Neuronal stem cell (in vitro differentiated cells): Measurements from ENCODE around the gene EIF3L.
A peak's percentile ranks its signal among the peaks of the same experiment; 100 is the strongest.

ENCODE experiments used
- DNase-seq: peaks from one replicate; pipeline ENCODE4 v3.0.0-alpha.2; 2013; ENCODE audit warnings: low spot score
- H2AFZ ChIP-seq: one replicate; pipeline ENCODE4 v1.6.1; 2013; ENCODE audit warnings: mild to moderate bottlenecking, low read length, inconsistent platforms
- H2AK5ac ChIP-seq: 2 replicates; pipeline ENCODE4 v1.6.1; 2013; ENCODE audit warnings: low read depth, mild to moderate bottlenecking, inconsistent platforms, low read length, moderate library complexity, mixed read lengths
- H2BK120ac ChIP-seq: 2 replicates; pipeline ENCODE4 v1.6.1; 2013; ENCODE audit warnings: low read depth, mild to moderate bottlenecking, inconsistent platforms, low read length, moderate library complexity, mixed read lengths
- H2BK12ac ChIP-seq: one replicate; pipeline ENCODE4 v1.6.1; 2013; ENCODE audit warnings: low read length, inconsistent platforms
- H2BK15ac ChIP-seq: 2 replicates; pipeline ENCODE4 v1.6.1; 2013; ENCODE audit warnings: mild to moderate bottlenecking, low read length, inconsistent platforms, mixed read lengths
- H2BK5ac ChIP-seq: one replicate; pipeline ENCODE4 v1.6.1; 2013; ENCODE audit warnings: inconsistent platforms, mild to moderate bottlenecking, low read length, moderate library complexity
- H3K14ac ChIP-seq: one replicate; pipeline ENCODE4 v1.6.1; 2013; ENCODE audit warnings: low read length, inconsistent platforms
- H3K18ac ChIP-seq: 2 replicates; pipeline ENCODE4 v1.6.1; 2013; ENCODE audit warnings: low read length, inconsistent platforms
- H3K23ac ChIP-seq: 2 replicates; pipeline ENCODE4 v1.6.1; 2013; ENCODE audit warnings: low read depth, mild to moderate bottlenecking, mixed read lengths, low read length, inconsistent platforms; ENCODE audit not compliant: poor library complexity
- H3K27ac ChIP-seq: replicated peaks from 3 replicates; pipeline ENCODE4 v1.5.1; 2013; ENCODE audit warnings: low read length, inconsistent platforms
- H3K27me3 ChIP-seq, 3 experiments: 2 replicates each; pipeline ENCODE4 v1.6.1; 2013; ENCODE audit warnings: low read length in 3 of 3, mild to moderate bottlenecking in 2 of 3, inconsistent platforms in 1 of 3, low read depth in 1 of 3, mixed read lengths in 1 of 3, moderate library complexity in 1 of 3; ENCODE audit not compliant: control insufficient read depth in 3 of 3, insufficient read depth in 3 of 3
- H3K36me3 ChIP-seq, 2 donors: replicated peaks in 1 of 2; 2 replicates each; pipeline ENCODE4 v1.6.1; 2013; ENCODE audit warnings: low read length in 2 of 2; ENCODE audit not compliant: control insufficient read depth in 2 of 2, insufficient read depth in 2 of 2
- H3K4ac ChIP-seq: 2 replicates; pipeline ENCODE4 v1.6.1; 2013; ENCODE audit warnings: inconsistent platforms, mild to moderate bottlenecking, low read length, moderate library complexity
- H3K4me1 ChIP-seq, 2 donors: 1 replicate in 1 of 2; 2 replicates in 1 of 2; pipeline ENCODE4 v1.6.1; 2013; ENCODE audit warnings: low read length in 2 of 2, low read depth in 1 of 2; ENCODE audit not compliant: control insufficient read depth in 2 of 2, insufficient read depth in 1 of 2
- H3K4me2 ChIP-seq: one replicate; pipeline ENCODE4 v1.6.1; 2013; ENCODE audit warnings: mild to moderate bottlenecking, low read length, inconsistent platforms; ENCODE audit not compliant: insufficient read depth, poor library complexity, severe bottlenecking
- H3K4me3 ChIP-seq, 2 donors: 2 replicates each; pipeline ENCODE4 v1.5.1; 2013; ENCODE audit warnings: low read length in 2 of 2, mild to moderate bottlenecking in 2 of 2, inconsistent platforms in 1 of 2, moderate library complexity in 1 of 2
- H3K79me1 ChIP-seq: one replicate; pipeline ENCODE4 v1.6.1; 2013; ENCODE audit warnings: low read depth, mild to moderate bottlenecking, inconsistent platforms, low read length, moderate library complexity
- H3K9ac ChIP-seq: one replicate; pipeline ENCODE4 v1.6.1; 2013; ENCODE audit warnings: mild to moderate bottlenecking, low read depth, low read length, inconsistent platforms; ENCODE audit not compliant: poor library complexity
- H3K9me3 ChIP-seq, 2 donors: replicated peaks in 1 of 2; 2 replicates each; pipeline versions ENCODE3 to v1.6.1; 2013; ENCODE audit warnings: low read length in 2 of 2, mild to moderate bottlenecking in 2 of 2, inconsistent platforms in 1 of 2, low read depth in 1 of 2, mixed read lengths in 1 of 2, moderate library complexity in 1 of 2; ENCODE audit not compliant: control insufficient read depth in 2 of 2, insufficient read depth in 1 of 2
- H4K8ac ChIP-seq: one replicate; pipeline ENCODE4 v1.6.1; 2013; ENCODE audit warnings: low read depth, mild to moderate bottlenecking, inconsistent platforms, low read length, moderate library complexity
- H4K91ac ChIP-seq: one replicate; pipeline ENCODE4 v1.6.1; 2013; ENCODE audit warnings: low read length, low read depth, mild to moderate bottlenecking, inconsistent platforms; ENCODE audit not compliant: poor library complexity
- WGBS, 2 donors: extraction: QIAGEN DNeasy Blood & Tissue Kit; methylation state at CpG; one replicate each; pipeline ENCODE4 v1.1.7; 2013; ENCODE audit warnings: missing lambda C conversion rate in 2 of 2, mixed read lengths in 1 of 2; ENCODE audit not compliant: insufficient read length in 2 of 2, insufficient replicate concordance in 1 of 2; ENCODE audit errors: extremely low coverage in 2 of 2; 5-methylcytosine and 5-hydroxymethylcytosine counted together

Gene EIF3L

DNA sequence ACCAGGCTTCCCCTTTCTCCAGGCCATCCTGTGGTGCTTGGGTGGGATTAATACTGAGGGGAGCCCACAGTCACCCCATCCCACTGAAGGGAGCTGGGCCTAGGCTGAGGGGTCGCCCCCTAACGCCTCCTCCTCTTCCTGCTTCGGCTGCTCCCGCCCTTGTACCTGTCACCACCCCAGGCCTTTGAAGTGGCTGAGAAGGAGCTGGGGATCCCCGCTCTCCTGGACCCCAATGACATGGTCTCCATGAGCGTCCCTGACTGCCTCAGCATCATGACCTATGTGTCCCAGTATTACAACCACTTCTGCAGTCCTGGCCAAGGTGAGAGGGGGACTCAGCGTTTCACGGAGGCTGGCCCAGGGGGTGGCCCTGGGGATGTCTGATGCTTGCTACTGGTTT lies 63.0 kb downstream of the EIF3L start:
- peaks cover 10 to 46% of the 10 kb centered on the region in 2 donors for H3K36me3 ChIP-seq
- WGBS, 2 donors = no CpG with 5 or more reads among the region's 8 CpGs

DNA sequence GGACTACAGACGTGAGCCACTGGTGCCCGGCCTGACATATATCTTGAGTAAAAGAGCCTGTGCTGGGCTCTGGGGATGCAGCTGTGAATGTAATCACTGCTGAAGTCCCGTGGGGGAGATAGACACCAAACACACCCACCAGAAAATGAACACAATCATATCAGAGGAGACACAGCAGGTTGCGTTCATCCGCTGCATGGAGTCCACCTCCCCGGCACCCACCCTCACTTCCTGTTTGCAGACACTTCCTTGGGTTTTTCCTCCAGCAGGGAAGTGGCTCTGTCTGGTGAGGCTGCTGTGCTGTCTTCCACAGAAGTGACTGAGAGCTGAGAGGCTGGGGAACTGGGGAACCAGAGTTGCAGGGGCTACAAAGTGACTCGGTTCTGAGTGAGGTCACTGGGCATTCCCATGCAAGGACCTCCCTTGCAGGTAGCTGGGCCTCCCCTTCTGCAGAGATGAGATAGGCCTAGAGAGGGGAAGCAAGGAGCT lies 64.1 kb downstream of the EIF3L start:
- DNase-seq = no peak
- no peak overlapping the region for H3K18ac ChIP-seq
- H2BK5ac ChIP-seq = no peak overlapping the region
- H2BK12ac ChIP-seq = no peak overlapping the region
- H3K9me3 ChIP-seq = no peaks in the 10 kb centered on the region
- no peak overlapping the region for H3K14ac ChIP-seq
- H3K23ac ChIP-seq = no peak overlapping the region
- H3K4ac ChIP-seq = no peak overlapping the region
- peaks cover 18 to 57% of the 10 kb centered on the region in 2 donors for H3K36me3 ChIP-seq
- H4K8ac ChIP-seq = no peak overlapping the region
- H3K27ac ChIP-seq = no peak overlapping the region
- H2BK15ac ChIP-seq = no peak overlapping the region
- no peaks in the 10 kb centered on the region for H3K27me3 ChIP-seq
- no peaks in the 10 kb centered on the region for H3K79me1 ChIP-seq
- H3K9ac ChIP-seq = no peak overlapping the region
- H2BK120ac ChIP-seq = no peak overlapping the region
- no CpG with 5 or more reads among the region's 7 CpGs for WGBS, 2 donors
- no peak overlapping the region for H2AFZ ChIP-seq
- H2AK5ac ChIP-seq = no peak overlapping the region
- peaks cover 10 to 17% of the 10 kb centered on the region in 2 donors for H3K4me1 ChIP-seq
- no peak overlapping the region for H3K4me2 ChIP-seq
- H4K91ac ChIP-seq = no peak overlapping the region
- H3K4me3 ChIP-seq = no peak overlapping the region

More for the DNA sequence above, 63.0 kb downstream of the EIF3L start:
- no peaks in the 10 kb centered on the region for H3K79me1 ChIP-seq
- H3K4me2 ChIP-seq = no peak overlapping the region
- H4K8ac ChIP-seq = no peak overlapping the region
- H2BK5ac ChIP-seq = no peak overlapping the region
- H3K9me3 ChIP-seq = no peaks in the 10 kb centered on the region
- H2AFZ ChIP-seq = no peak overlapping the region
- peak overlapping the region; percentile 80 for H3K18ac ChIP-seq
- no peaks in the 10 kb centered on the region for H3K27me3 ChIP-seq
- peak overlapping the region; percentile 18 for H2AK5ac ChIP-seq
- no peak for DNase-seq
- no peak overlapping the region for H3K14ac ChIP-seq
- H2BK120ac ChIP-seq = no peak overlapping the region
- H3K9ac ChIP-seq = peak overlapping the region; percentile 25
- H2BK15ac ChIP-seq = no peak overlapping the region
- no peak overlapping the region for H3K27ac ChIP-seq
- H2BK12ac ChIP-seq = no peak overlapping the region
- H3K4me1 ChIP-seq = peaks cover 12 to 17% of the 10 kb centered on the region in 2 donors
- no peak overlapping the region for H4K91ac ChIP-seq
- no peak overlapping the region for H3K23ac ChIP-seq
- no peak overlapping the region for H3K4me3 ChIP-seq
- no peak overlapping the region for H3K4ac ChIP-seq

DNA sequence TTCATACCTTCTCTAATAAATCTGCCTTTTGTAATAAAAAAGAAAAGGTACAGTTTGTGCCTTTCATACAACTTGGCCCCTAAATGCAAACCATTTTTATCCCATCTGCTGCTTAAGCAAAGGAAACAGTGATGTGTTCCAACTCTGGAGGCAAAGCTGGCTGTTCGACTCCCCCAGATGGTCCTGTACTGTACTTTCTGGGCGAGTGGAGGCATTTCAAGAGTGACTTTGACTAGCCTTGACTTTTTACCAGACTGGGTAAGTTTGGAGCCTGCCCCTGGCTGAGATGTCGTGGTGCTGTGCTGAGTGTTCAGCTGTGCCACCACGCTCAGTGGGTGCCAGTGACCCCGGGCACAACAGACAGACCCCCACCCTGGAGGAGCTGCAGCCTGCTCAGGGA lies 67.1 kb downstream of the EIF3L start:
- no CpG with 5 or more reads among the region's 5 CpGs for WGBS, 2 donors
- peaks cover 1 to 4% of the 10 kb centered on the region in 2 donors for H3K4me1 ChIP-seq
- H3K27ac ChIP-seq = no peak overlapping the region

DNA sequence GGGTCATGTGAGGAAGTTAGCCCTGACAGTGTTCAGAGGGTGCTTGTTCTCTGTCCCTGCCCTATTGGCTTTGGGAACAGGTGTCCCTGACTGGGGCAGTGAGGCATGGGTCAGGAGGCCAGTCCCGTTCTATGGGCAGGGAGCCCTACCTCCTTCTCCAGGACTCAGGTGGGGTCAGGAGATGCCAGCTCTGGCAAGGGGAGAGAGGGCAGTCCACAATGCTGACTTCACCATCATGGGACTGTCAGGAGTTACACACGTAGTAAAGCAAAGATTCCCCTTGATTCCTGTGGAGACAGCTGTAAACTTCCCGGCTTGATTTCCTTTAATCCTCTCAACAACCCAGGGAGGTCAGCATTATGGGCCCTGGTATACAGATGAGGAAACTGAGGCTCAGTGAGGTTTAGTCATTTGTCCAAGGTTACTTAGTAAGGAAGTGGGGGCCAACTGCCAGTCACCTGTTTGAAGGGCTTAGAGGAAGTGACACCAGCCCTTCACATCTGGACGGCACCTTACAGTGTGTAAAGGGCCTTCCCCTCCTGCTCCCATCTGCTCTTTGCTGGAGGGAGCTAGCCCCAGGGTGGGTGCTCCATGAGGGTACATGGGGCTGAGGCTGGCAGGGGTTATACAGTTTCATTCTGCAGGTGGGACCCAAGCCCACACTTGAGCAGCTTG lies 68.8 kb downstream of the EIF3L start:
- H3K9me3 ChIP-seq = no peaks in the 10 kb centered on the region
- H3K4me3 ChIP-seq = no peak overlapping the region
- no CpG with 5 or more reads among the region's 4 CpGs for WGBS, 2 donors
- no peak overlapping the region for H2AK5ac ChIP-seq
- H3K4ac ChIP-seq = no peak overlapping the region
- H2BK12ac ChIP-seq = no peak overlapping the region
- peaks cover 22 to 75% of the 10 kb centered on the region in 2 donors for H3K36me3 ChIP-seq
- H3K4me2 ChIP-seq = no peak overlapping the region
- H2BK5ac ChIP-seq = no peak overlapping the region
- no peaks in the 10 kb centered on the region for H3K27me3 ChIP-seq
- no peak overlapping the region for H2BK120ac ChIP-seq
- H3K14ac ChIP-seq = no peak overlapping the region
- no peak overlapping the region for H4K91ac ChIP-seq
- H3K4me1 ChIP-seq = no peaks in the 10 kb centered on the region
- no peak overlapping the region for H3K9ac ChIP-seq
- no peak overlapping the region for H2BK15ac ChIP-seq
- no peak overlapping the region for H3K23ac ChIP-seq
- no peak overlapping the region for H3K27ac ChIP-seq
- DNase-seq = no peak
- no peak overlapping the region for H2AFZ ChIP-seq
- H3K18ac ChIP-seq = no peak overlapping the region
- H3K79me1 ChIP-seq = no peaks in the 10 kb centered on the region
- no peak overlapping the region for H4K8ac ChIP-seq

More for the DNA sequence above, 67.1 kb downstream of the EIF3L start:
- Histone ChIP-seq H2BK5ac (no peak overlapping the region), H2BK15ac (no peak overlapping the region), H2BK12ac (no peak overlapping the region), H2AK5ac (no peak overlapping the region), H3K9ac (no peak overlapping the region), H3K4me2 (no peak overlapping the region), H3K79me1 (no peaks in the 10 kb centered on the region), H3K14ac (no peak overlapping the region), H2BK120ac (no peak overlapping the region), H4K8ac (peak overlapping the region; percentile 43), H3K36me3 (peaks cover 22 to 78% of the 10 kb centered on the region in 2 donors), H3K27me3 (no peaks in the 10 kb centered on the region), H2AFZ (no peak overlapping the region), H3K9me3 (no peaks in the 10 kb centered on the region), H3K23ac (no peak overlapping the region), H3K4me3 (no peak overlapping the region), H3K18ac (no peak overlapping the region), H4K91ac (no peak overlapping the region), H3K4ac (no peak overlapping the region)
- no peak for DNase-seq
